Neural progenitor cell (in vitro differentiated cells): ENCODE measurements around the gene CCDC174.

Source experiments
- EZH2 ChIP-seq: fragments of 200-600 bp; sonication (generic); IDR thresholded peaks from 2 replicates; pipeline ENCODE4 v1.6.1; 2017; ENCODE audit warnings: antibody characterized with exemption, mild to moderate bottlenecking, moderate library complexity
- EZH2phosphoT487 ChIP-seq: fragments of 200-600 bp; sonication (generic); IDR thresholded peaks from 2 replicates; pipeline ENCODE4 v1.6.1; 2017; ENCODE audit warnings: antibody characterized with exemption
- TF ChIP-seq, protein P1 (sequence below): fragments of 200-600 bp; sonication (generic); IDR thresholded peaks from 2 replicates; pipeline ENCODE4 v1.5.1; 2017; ENCODE audit warnings: antibody characterized with exemption, mild to moderate bottlenecking

DNA sequence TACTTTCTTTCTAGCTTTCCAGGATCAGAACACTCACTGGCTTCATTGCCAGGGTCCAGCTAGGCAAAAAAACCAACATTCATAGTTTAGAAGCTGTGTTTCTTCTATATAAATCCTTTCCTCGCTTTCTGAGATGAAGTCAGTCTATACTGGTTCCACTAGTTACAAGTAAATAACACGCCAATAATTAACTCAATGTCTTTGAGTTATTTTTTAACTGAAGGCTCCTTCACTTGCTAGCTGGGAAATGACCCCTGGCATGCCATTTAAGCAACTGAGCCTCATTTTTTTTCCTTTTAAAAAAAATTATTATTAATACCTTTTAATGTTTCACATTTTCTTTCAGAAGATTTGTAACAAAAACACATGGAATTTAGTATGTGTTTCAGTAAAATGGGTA lies 2.1 kb upstream of the CCDC174 start:
- TF ChIP-seq, protein P1, sequence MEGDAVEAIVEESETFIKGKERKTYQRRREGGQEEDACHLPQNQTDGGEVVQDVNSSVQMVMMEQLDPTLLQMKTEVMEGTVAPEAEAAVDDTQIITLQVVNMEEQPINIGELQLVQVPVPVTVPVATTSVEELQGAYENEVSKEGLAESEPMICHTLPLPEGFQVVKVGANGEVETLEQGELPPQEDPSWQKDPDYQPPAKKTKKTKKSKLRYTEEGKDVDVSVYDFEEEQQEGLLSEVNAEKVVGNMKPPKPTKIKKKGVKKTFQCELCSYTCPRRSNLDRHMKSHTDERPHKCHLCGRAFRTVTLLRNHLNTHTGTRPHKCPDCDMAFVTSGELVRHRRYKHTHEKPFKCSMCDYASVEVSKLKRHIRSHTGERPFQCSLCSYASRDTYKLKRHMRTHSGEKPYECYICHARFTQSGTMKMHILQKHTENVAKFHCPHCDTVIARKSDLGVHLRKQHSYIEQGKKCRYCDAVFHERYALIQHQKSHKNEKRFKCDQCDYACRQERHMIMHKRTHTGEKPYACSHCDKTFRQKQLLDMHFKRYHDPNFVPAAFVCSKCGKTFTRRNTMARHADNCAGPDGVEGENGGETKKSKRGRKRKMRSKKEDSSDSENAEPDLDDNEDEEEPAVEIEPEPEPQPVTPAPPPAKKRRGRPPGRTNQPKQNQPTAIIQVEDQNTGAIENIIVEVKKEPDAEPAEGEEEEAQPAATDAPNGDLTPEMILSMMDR: no peak
- TF ChIP-seq EZH2 (no peak), EZH2phosphoT487 (no peak)
